AG20443 (cell line): ENCODE measurements around the gene PLXDC2.

Source experiments
- DNase-seq: peaks from one replicate; pipeline ENCODE4 v3.0.0; 2012; ENCODE audit warnings: low spot score, mixed read lengths

Gene PLXDC2

DNA sequence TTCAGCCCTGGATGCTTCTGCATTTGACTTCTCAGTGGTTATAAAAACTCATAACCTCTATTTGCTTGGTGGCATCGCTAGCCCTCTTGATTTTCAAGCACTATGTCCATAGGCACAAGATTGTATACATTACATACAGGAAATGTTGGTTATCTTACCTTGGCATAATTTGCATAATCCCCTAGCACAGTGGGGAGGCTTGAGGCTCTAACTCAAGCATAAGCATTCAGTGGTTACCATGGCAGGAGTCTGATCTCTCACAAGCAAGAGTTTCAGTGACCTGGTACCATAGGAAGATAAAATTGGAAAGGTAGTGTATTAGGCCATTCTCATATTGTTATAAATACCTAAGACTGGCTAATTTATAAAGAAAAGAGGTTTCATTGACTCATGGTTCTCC lies 121.8 kb downstream of the PLXDC2 start:
- no peak for DNase-seq

DNA sequence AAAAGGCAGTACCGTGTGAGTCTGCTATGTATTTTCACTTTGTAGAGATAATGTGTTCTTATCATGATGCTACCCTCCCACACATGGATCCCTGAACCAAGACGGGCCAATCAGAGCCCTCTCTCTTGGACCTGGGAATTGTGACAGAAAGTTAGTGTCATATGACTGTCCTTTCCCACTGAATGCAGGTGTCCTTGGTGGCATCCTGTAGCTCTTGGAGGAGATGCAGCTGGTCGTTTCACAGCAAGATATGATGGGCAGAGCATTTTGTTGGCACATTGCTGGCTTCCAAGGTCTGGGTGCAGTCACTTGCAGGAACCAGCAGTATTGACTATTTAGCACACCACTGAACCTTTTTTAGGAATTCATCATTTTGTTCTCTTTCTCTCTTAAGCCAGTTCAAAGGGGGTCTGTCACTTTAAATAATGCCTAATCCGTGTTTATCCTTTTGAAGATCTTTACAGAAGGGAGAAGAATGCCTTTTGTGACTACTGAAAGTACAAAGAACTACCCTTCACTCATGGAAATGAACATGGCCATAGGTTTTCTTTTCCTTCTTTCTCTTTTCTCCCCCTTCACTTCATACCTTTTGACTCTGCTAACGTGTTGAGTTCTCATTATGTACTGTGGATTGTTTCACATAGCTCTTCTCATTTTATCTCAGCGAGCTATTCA lies 125.1 kb downstream of the PLXDC2 start:
- DNase-seq = no peak

DNA sequence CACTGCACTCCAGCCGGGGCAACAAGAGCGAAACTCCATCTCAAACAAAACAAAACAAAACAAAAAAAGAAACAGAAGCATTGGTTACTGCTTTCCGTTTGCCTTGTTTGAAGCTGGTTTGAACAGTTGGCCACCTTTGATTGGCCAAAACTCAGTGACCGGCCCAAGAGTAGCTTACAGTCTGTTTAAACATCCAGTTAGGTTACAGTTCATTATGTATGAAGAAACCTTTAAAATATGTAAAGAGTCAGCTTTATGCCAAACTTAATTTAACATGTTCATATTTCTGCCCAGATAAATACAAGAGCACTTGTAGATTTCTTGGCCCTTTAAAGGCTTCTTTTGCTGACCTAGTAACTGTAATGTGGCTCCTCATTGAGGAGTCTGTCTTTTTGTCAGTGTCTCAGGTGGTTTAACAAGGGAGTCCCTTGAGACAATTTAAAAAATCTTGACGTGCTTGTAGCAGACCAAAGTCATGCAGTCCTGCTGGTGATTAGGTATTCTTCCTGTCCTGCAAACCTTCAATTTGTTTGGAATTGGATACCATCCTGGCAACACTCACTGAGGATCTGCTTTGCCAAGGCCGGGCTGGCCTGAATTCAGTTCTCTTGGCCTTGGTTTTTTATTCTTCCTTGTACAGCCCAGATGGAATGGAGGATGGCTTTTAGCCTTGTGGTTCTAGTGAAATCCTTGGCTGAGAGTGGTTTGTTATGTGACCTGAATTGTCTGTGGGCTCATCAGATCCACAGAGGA lies 128.9 kb downstream of the PLXDC2 start:
- DNase-seq = no peak

DNA sequence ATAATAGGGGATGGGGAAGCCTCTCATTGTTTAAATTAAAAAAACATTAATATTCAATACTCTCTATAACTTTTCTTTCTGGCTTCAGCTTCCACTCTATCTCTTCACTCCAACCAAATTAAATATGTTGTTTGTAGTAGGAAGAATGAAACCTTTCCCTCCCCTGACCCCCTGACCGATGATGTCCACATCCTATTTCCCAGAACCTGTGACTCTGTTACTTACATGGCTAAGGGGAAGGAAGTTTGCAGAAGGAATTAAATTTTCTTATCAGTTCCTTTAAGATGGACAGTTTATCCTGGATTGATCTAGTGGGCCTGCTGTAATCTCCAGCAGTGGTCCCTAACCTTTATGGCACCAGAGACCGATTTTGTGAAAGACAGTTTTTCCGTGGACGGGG lies 130.0 kb downstream of the PLXDC2 start:
- DNase-seq = no peak

DNA sequence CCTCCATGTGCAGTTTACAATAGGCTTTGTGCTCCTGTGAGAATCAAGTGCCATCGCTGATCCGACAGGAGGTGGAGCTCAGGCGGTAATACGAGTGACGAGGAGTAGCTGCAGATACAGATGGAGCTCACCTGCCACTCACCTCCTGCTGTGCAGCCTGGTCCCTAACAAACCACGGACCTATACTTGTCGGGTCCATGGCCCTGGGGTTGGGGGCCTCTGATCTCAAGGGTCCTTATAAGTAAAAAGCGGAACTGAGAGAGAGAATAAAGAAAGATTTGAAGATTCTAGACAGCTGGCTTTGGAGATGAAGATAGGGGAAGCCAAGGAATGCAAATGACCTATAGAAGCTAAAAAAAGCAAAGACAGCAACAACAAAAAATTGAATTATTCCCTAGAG lies 130.6 kb downstream of the PLXDC2 start:
- no peak for DNase-seq

DNA sequence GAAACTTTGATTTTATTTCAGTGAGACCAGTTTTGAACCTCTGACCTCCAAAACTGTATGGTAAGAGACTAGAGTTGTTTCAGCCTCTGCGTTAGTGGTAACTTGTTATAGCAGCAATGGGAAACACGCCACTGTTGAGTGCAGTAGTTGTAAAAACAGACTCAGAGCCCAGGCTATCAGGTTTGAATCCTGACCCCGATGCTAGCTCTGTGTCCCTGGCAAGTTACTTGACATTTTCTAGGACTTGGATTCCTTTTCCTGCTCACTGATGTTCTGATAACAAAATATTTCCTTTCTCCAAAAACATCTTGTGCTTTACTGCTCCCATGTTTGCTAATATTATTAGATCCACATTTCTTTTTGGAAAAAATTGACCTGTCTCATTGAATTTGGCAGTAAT lies 131.0 kb downstream of the PLXDC2 start:
- no peak for DNase-seq

DNA sequence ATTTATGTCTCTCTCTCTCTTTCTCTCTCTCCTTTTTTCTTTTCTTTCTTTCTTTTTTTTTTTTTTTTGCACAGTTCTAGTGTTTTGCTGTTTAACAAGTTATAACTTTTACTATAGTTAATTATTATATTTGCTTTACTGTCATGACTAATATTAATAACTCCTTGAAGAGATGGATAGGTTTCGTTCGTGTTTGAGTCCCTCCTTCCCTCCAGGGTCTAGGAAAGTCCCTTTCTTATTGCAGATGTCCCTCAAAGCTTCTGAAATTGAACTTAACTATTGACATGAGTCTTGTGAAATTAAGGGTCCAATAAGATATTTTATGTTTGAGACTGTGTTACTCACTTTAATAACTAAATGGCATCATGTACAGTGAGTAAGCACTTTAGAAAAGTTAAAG lies 131.4 kb downstream of the PLXDC2 start:
- no peak for DNase-seq

DNA sequence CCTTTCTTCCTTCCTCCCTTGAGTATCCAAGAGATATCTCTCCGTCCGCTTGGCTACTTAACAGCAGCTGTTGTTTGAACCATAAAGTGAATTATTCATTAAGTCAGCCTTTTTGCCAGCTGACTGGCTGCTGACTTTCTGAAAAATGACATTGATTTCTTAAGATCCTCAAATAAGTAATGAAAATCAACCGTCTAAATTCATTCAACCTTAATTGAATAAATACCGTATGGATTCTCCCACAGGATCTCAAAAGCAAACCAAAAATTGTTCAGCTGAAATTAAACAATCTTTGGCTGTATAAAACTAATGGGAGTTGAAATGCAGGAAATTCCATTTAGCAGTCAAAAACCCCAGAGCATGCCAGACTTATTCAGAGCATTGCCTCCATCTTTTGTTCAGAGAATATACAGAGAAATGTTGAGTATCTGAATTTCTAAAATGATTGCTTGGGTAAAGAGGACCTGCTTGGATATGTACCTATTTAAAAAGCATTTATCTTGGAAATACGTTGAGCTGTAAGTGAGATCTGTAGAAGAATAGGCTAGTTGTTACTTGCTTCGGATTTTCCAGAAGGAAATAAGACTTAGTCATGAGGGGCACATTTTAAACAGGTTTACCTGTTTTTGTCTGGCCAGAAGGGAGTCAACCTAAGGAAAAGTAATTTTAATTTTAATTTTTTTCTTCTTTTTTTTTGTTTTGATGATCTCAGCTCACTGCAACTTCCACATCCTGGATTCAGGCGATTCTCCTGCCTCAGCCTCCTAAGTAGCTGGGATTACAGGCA lies 136.2 kb downstream of the PLXDC2 start:
- no peak for DNase-seq

DNA sequence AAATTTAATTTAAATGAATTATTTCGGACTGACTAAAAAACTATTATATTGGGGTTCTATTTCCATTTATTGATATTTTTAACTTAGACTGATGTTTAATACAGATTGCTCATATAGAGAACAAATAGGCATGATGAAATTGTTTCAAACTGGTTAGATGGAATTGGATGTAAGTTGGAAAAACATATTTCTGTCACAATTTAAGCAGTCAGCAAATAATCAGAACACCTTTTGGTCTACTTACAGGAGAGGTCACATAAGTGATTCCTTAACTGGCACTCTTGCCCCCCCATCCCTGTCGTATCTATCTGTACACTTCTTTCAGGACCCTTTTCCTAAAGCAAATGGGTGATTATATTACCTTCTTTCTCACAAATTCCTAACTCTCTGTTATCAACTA lies 138.4 kb downstream of the PLXDC2 start:
- no peak for DNase-seq

DNA sequence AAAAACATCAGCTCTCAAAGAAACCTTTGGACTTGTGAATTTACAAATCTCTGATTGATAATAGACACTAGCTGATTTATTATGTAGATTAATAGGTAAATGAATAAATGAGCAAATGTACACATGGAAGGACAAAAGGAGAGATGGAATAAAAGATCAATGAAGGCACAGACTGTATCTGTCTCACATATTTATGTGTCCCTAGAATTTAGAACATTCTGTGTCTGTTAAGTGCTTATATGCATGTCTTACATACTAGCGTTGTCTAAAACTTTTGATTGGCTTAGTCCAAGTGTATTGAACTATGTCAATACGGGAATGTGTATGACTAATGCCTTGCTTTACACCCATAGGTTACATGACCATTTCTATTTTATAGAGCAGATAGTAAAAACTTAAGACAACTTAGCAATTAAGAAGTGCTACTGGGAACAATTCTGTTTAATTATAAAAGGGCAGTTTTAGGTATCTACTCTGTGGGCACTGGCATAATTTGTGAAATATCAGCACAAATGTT lies 140.3 kb downstream of the PLXDC2 start:
- no peak for DNase-seq

DNA sequence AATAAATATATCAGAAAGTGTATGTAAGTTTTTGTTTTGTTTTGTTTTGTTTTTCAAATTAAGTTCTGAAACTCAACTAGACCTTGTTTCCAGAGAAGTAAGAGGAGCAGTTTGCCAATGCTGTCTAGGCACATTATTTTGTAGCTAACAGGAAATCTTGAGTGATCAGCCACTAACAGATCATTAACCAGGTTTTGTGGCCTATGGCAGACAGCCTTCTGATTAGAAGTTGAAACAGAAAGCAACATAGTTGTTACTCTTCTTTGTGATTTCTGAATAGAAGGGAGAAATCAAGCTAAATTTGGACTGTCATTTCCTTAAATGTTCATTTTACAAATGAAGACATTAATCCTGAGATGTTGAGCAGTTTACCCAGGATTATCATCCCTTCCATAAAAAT lies 142.6 kb downstream of the PLXDC2 start:
- no peak for DNase-seq

DNA sequence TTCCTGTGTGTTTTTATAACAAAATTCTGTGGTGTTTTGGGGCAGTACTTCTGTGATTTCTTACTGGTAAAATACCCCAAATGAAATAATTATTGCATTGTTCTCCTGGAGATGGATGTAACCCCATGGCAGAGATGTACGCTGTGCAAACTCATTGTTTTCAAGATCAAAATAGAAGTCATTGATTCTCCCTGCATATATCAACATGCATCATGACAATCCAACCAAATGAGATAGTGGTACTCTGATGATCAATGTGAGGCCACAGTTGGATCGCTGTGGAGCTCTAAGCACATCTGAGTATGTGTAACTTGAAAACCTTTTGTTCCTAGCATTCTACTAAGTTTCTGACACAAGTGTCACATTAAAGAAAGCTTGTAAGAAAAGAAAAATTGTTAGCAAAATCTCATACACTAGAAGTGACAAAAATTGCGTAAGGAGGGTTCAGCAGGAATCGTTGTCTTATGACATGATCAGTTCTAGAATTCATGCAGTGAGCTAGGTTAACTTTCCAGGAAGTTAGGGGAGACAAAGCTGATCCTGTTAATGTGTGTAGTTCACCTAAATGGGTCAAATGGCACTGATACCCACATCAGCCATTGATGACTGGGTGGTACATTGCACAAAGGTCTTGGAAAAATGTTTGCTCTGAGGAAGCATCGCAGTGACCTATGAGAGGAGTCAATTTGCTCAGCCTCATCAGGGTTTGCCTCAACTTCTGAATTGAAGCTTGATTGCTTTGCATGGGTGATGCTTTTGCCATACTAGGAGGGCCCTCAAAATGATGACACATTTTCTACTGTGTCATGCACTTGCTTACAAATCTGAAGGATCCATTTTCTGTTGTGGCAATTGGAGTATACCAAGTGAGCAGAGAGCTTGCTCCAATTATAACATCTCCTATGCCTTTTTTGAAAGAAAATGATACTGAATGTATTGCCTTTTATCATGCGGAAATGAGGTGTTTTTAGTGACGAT lies 145.1 kb downstream of the PLXDC2 start:
- no peak for DNase-seq

DNA sequence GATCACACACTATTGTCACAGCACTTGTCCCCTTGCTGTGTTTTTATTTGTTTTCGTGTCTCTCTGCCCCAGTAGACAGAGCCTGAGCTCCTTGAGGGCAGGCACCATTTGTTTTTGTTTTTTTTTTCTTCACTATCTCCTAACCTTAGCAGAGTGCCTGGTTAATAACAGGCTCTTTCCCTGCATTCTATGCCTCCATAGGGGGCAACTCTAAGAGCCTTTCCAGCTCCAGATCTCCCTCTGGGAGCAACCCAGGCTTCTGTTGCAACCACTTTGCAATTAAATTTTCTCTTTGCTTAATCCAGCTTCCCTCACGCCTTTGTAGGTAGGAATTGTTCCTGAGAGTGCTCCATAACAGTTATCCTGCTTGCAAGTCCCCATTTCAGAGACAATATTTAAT lies 148.4 kb downstream of the PLXDC2 start:
- no peak for DNase-seq

DNA sequence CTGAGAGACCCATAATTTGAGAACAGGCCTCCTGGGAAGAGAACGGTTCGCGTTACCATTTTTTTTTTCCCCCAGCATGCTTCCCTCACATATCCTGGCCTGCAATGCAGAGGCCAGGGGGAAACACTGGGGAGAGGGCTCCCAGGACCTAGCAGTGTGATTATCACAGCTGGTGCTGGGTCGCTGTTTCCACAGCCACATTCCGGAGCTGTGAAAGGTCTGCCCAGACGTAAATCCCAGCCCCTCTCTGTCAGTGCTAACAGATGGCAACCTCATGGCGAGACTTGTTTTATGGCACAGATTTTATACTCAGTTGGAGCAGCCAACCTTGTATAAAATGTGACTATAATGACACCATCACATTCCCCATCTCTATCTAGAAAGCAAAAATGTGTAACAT lies 150.5 kb downstream of the PLXDC2 start:
- DNase-seq = no peak

DNA sequence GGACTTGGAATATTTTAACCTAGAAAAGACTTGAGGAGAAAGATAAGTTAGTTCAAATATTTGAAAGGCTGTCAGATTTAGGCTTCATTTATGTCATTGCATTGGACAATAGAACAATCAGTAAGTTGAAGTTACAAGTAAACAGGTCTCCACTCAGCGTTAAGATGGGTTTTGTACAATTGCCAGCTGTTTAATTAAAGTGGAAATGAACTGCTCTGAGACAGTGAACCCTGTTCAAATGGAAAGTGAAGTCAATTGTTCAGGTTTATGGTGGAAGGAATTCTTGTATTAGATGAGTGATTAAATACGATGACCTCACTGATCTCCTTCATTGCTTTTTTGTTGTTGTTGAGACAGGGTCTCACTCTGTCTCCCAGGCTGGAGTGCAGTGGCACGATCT lies 151.7 kb downstream of the PLXDC2 start:
- no peak for DNase-seq

DNA sequence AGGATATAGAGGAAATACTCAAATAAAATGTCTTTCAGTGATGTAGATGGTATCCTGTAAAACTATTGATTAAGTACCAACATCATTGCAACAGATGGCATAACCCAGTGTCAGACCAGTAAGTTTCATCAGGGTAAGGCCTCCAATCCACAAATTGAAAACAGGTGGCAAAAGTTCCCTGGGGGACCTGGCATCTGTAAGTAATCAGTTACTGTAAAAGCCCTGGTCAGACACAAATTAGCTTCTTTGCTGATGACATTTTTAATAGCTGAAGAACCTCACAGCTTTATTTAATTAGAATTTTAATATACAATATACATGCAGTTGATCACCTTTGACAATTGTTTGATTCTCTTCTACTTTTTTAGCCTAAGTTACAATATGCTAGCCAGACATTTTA lies 152.5 kb downstream of the PLXDC2 start:
- DNase-seq = no peak

DNA sequence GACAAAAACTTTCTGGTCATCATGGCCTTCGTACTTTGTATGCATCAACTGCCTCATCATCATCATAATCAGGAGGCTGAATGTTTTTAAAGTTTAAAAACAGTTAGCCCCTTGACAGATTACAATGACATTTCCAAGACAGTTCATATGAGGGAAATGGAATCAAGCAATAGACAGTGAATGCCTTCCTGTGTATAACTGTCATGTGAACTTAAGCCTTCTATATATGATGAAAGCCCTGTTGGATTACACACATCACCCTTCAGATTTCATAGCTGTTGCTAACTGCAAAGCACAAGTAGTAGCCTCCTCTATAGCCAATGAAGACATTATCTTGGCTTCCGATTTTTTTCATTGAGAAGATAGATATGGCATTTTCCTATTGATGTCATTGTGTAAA lies 154.0 kb downstream of the PLXDC2 start:
- DNase-seq = no peak

DNA sequence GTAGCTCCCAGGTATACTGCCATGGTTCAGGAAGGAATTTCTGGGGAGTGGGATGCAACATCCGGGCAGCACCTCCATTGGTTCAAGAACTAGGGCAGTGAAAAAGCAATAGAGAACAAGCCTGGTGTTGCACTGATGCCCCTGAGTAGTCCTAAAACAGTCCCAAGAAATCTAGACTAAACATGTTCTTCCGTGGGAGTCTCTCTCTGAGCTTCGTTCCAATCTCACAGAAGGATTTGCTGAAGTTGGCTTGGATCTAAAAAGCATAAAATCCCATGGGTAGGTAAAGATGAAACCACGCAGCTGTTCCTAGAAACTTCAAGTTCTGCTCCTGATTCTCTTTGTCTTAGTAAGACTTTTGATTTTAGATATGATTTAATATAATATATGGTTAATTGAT lies 154.5 kb downstream of the PLXDC2 start:
- DNase-seq = no peak

DNA sequence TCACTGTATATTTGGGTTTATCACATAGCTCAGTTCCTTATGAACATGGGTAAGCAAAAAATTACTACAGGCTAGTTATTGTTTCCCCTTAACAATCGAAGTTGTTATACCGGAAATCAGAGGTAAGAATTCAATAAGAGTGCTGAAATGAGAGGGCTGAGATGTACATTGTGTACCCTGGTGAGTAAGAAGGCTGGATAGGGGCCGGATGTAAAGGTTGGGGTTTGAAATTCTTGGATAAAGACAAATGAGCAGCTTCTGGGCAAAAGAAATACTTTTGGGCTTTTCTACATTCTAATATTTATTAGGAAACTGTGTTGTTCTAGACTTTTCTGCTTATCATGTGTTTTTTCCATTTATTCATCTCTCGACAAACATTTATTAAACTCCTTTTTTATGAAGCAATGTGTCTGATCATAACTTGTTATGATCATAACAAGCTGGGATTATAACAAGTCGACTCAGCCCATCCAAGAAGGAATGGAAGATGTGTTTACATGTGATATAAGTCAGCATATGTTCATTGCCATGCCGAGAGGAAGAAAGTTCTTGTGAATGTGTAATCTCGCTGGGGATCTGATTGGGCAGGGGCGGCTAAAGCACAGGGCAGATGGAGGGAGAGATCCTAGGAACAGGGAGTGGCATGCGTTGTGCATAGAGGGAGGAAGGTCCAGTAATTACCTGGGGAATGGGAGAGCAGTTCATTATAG lies 155.3 kb downstream of the PLXDC2 start:
- no peak for DNase-seq

DNA sequence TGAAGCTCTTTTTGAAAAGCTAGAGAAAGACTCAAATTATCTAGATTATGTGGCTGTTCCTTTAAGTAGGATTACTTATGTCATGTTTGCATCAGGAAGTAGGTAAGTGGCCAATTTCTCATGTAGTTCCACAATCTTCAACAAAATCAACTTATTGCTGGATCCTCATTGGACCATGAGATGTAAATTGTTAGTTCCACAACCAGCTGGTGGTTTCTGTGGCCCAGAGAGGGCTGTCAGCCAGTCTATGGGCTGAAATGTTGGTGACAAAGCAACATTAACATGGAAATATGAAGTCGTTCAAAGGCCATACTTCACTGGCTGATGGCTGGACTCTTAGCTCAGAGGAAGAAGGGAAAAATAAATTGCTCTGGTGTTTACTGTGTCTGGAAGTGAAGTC lies 157.9 kb downstream of the PLXDC2 start:
- no peak for DNase-seq

DNA sequence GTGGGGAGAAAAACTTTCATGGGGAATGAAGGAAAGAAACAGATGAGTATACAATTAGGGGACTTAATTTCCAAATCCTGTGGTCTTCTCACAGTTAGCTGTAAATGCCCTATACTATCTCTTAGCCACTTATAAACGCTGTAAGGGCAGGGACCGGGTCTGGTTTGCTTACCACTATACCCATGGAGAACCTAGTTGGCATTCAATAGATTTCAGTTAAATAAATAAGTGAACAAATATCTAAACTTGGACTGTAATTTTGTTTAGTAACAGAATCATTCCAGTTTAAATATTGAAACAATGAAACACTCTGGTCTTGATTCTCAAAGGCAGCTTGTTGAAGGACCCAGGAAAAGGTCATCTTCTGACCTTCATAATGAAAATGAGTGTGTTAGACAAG lies 158.3 kb downstream of the PLXDC2 start:
- DNase-seq = no peak
